Fibroblast of pulmonary artery (primary cell): ENCODE measurements around the gene SMAD3.
A peak's percentile ranks its signal among the peaks of the same experiment; 100 is the strongest.

Experiments used
- DNase-seq: peaks from one replicate; pipeline ENCODE4 v3.0.0-alpha.2; 2010; ENCODE audit warnings: low read depth
- H3K4me3 ChIP-seq: replicated peaks from 2 replicates; pipeline ENCODE4 v1.5.1; 2011; ENCODE audit warnings: low read depth, mild to moderate bottlenecking, control low read depth, low read length, moderate library complexity
- TF ChIP-seq, protein P1 (sequence below): IDR thresholded peaks from 2 replicates; pipeline ENCODE4 v1.5.1; 2011; ENCODE audit warnings: mild to moderate bottlenecking, control low read depth, low read length, inconsistent platforms; ENCODE audit errors: missing control alignments

The SMAD3 gene

DNA sequence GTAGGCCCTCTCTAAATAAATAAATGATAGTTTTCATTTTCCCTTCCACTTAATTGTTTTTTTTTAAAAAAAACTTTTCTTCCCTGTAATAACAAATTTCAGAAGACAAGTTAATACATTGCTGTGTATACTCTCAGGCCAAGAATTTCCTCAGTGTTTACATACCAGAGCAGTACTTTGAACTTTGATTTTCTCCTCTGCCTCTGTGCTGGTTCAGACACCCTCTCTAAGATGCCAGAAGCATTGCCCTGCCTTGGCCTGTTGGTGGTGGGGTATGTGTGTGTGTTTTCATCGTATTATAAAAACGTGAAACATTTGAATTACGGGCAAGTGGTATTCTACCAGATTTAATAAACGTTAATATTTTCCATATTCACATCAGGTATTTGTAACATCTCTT lies 70.1 kb downstream of the SMAD3 start:
- peak; percentile 51 for DNase-seq
- no peak overlapping the region for H3K4me3 ChIP-seq
- TF ChIP-seq, protein P1, sequence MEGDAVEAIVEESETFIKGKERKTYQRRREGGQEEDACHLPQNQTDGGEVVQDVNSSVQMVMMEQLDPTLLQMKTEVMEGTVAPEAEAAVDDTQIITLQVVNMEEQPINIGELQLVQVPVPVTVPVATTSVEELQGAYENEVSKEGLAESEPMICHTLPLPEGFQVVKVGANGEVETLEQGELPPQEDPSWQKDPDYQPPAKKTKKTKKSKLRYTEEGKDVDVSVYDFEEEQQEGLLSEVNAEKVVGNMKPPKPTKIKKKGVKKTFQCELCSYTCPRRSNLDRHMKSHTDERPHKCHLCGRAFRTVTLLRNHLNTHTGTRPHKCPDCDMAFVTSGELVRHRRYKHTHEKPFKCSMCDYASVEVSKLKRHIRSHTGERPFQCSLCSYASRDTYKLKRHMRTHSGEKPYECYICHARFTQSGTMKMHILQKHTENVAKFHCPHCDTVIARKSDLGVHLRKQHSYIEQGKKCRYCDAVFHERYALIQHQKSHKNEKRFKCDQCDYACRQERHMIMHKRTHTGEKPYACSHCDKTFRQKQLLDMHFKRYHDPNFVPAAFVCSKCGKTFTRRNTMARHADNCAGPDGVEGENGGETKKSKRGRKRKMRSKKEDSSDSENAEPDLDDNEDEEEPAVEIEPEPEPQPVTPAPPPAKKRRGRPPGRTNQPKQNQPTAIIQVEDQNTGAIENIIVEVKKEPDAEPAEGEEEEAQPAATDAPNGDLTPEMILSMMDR: no peak

DNA sequence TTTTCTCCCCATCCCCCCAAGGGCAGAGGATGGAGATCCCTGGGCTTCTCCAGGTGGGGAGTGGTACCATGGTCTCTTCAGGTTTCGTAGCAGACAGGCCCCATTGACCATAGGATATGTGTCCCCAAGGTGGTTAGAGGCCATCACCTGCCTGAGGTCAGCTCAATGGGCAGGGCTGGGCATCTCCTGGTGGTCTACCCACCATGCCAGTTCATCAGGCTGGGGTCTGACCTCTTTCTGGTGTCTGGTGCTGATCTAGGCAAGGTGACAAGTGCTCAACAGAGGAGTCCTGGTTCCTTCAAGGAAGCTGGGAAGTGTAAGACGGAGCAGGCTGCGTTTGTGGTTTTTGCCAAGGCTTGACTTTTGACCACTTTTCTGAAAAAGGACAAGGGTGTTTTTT lies 71.4 kb downstream of the SMAD3 start:
- TF ChIP-seq, protein P1: no peak
- no peak overlapping the region for H3K4me3 ChIP-seq
- no peak for DNase-seq

DNA sequence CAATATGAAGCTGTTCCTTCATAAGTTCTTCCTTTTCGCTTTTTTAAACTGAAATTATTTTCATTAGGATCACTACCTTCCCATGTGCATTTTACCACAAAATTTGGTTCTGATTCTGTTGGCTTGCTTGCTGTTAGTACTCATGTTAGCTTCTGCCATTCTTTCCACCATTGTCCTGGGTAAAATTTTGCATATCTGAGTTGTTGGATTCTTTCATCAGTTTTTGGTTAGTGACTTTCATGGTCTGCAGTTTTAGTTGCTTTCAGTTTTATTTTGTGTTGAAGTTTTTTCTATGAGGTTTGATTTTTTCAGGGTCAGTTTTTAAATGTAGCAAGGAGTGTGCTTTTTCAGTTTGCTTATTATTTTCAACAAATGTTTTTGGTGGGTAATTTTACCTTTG lies 71.9 kb downstream of the SMAD3 start:
- no peak overlapping the region for H3K4me3 ChIP-seq
- no peak for DNase-seq
- TF ChIP-seq, protein P1: no peak

DNA sequence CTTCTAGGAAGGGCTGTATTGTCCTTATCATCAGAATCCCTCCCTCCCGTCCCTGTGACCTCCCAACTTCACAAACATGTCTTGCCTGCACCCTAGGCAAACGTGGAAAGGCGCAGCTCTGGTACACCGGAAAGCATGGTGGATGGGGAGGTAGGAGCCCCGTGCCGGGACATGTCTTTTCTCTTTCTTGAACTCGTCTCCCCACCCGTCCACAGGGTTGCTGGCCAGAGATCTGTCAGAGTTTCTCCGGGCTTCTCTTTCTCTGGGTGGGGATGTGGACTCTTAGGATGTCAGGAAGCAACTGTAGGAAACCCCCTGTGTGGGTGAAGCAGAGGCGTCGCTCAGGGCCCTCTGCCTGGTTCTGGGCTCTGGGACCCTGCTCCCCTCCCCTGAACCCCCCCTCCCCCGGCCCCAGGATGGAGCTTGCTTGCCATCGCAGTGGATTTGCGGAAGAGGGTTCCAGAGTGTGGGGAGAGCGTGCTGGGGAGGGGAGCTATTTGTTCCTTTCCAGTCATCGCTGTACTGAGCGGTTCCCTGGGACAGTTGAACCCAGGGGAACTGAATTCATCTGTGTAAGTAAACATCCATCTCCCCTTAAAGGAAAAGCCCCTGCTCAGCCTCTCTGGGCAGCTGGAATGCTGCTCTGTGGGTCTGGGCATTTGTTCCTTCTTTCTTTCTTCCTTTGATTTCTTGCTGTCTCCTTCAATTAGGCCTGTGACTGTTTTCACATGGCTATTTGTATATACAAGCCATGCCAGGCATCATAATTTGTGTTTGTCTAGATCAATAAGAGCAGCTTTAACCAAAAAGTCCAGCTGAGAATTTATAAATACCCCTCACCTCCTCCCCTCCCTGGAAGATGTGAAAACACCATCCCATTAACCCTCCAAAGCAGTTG lies 72.8 kb downstream of the SMAD3 start:
- TF ChIP-seq, protein P1: no peak
- no peak for DNase-seq

DNA sequence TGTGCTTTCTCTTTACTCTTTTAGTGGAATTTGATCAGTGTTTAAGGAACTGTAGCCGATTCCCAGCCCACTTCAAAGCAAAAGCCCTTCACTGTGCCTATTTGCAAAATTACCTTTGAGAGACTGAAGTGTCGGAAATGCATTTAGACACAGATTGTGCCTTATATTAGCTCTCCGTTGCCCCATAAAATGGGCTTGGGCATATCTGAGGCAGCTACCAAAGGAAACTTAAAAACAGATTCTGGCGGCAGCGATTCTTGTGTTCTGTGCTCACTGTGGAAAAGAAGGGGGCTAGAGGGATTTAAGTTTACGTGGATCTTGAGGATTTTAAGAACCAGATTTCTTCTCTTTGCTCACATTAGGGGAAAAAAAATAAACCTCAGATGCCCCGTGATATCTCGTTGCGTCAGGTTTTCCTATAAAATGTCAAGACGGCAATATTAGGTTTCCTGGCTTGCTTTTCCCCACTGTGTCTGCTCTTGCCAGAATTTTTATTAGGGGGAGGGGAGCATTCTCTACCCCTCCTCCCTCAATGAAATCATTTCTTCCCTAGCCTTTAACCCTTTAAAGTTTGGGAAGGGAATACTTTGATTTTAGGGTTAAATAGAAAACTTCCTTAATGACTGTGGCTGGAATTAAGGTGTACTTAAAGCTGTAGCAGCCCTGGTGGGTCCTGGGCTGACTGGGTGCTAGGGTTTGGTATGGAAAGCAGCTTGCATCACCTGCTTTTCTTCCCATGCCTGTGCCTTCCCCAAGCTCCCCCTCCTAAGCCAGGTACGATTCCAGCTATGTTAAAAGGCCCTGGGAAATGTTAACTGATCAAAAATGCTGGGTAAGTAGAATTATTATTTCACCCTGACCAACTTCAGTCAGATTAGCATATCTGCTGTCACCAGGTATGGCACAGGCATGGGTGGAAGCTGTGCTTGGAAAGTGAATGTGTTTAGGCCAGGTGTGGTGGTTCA lies 73.8 kb downstream of the SMAD3 start:
- TF ChIP-seq, protein P1: no peak
- no peak for DNase-seq
- H3K4me3 ChIP-seq: no peak overlapping the region

More for the DNA sequence above, 72.8 kb downstream of the SMAD3 start:
- H3K4me3 ChIP-seq: peak overlapping the region; percentile 8

DNA sequence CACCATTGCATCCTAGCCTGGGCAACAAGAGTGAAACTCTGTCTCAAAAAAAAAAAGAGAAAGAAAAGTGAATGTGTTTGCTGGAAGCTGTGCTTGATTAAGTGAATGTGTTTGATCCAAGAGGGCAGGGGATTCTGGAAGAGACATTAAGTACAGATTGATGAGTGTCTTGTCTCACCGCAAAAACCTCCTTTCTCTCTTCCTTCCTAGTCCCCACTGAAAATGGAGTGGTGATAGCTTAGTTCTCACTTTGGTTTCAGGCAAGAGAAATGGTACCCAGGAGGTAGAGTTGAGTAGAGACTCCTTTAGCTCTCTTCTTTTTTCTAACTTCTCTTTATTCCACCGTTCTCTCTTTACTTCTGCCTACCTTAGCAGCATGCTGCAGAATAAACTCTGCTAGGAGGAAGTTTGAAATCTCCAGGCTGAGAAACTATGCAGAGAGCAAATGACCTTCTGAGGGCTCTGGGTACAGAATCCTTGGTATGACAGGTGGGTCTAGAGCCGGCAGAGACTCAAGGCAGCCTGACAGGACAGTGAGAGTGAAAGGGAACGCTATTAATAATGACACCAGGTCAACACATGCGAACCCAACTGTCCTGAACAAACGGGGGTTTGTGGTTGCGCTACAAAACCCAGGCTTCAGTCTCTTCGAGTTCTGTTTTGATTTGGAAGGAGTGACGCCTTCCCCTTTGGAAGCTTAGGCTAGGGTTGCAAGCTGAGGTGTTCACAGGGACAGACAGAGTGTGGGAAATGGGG lies 74.9 kb downstream of the SMAD3 start:
- TF ChIP-seq, protein P1: no peak
- no peak overlapping the region for H3K4me3 ChIP-seq
- DNase-seq: no peak
